GM13977 (cell line): ENCODE results near the gene OSBPL6.
"Not testable (repeated sequence)": the region's sequence is repeated elsewhere in the genome, so short reads cannot be mapped to it uniquely, and the experiment has no call there.

Experiments used
- DNase-seq: peaks from one replicate; pipeline ENCODE4 v3.0.0; 2012; ENCODE audit warnings: low spot score
- in situ Hi-C: fragments of 300-500 bp; cut with MboI; formaldehyde crosslinking; loops from one replicate; pipeline ENCODE4 v1.12.0; 2022; ENCODE audit warnings: low sequenced_read_pairs, low pct_unique_long_range_greater_than_20kb, mixed read lengths, inconsistent platforms; ENCODE audit not compliant: unreplicated experiment
- TF ChIP-seq, protein P1 (sequence below): IDR thresholded peaks from 2 replicates; pipeline ENCODE4 v1.5.1; 2012; ENCODE audit warnings: mild to moderate bottlenecking, control low read depth; ENCODE audit not compliant: insufficient read depth; ENCODE audit errors: extremely low read depth, missing control alignments

The OSBPL6 gene

GRCh38 chr2:178331474-178332432 is 137.4 kb downstream of the OSBPL6 start:
- in situ Hi-C loops, result no loop called here
- TF ChIP-seq, protein P1, sequence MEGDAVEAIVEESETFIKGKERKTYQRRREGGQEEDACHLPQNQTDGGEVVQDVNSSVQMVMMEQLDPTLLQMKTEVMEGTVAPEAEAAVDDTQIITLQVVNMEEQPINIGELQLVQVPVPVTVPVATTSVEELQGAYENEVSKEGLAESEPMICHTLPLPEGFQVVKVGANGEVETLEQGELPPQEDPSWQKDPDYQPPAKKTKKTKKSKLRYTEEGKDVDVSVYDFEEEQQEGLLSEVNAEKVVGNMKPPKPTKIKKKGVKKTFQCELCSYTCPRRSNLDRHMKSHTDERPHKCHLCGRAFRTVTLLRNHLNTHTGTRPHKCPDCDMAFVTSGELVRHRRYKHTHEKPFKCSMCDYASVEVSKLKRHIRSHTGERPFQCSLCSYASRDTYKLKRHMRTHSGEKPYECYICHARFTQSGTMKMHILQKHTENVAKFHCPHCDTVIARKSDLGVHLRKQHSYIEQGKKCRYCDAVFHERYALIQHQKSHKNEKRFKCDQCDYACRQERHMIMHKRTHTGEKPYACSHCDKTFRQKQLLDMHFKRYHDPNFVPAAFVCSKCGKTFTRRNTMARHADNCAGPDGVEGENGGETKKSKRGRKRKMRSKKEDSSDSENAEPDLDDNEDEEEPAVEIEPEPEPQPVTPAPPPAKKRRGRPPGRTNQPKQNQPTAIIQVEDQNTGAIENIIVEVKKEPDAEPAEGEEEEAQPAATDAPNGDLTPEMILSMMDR, result no peak
- no peak for DNase-seq

- TF ChIP-seq, protein P1, result no peak
- DNase-seq, result no peak
- in situ Hi-C loops, result no loop called here
Measured at GRCh38 chr2:178333851-178334250, 139.5 kb downstream of the OSBPL6 start.

GRCh38 chr2:178335230-178335629 is 140.9 kb downstream of the OSBPL6 start:
- TF ChIP-seq, protein P1, result no peak
- in situ Hi-C loops, result no loop called here
- DNase-seq, result no peak

DNA sequence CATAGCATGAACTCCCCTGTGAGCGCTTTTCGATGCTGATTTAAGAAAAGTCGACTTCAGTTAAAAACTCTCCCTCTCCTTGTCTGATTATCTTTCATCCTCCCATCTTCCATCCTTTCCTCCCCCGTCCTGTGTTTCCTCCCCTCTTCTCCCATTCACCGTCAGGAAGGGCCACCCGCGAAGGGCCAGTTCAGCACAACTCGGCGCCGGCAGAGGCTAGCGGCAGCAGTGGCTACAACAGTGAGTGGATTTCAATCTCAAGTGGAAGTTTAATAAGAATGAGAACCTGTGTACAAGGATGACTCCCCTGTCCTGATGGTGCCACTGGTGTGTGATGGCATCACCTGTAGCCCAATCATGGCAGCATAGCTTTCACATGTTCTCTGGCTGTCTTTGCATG is 149.8 kb downstream of the OSBPL6 start:
- in situ Hi-C loops, result no loop called here
- TF ChIP-seq, protein P1, result no peak
- DNase-seq, result no peak

- DNase-seq, result no peak
- TF ChIP-seq, protein P1, result no peak
- in situ Hi-C loops, result no loop called here
Measured at GRCh38 chr2:178345951-178346350, 151.6 kb downstream of the OSBPL6 start.

- TF ChIP-seq, protein P1, result no peak
- no peak for DNase-seq
- in situ Hi-C loops, result no loop called here
Measured at GRCh38 chr2:178350051-178350450, 155.7 kb downstream of the OSBPL6 start.

DNA sequence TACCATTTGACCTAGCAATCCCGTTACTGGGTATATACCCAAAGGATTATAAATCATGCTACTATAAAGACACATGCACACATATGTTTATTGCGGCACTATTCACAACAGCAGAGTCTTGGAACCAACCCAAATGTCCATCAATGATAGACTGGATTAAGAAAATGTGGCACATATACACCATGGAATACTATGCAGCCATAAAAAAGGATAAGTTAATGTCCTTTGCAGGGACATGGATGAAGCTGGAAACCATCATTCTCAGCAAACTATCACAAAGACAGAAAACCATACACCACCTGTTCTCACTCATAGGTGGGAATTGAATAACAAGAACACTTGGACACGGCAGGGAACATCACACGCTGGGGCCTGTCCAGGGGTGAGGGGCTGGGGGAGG is 163.4 kb downstream of the OSBPL6 start:
- in situ Hi-C loops, DNase-seq: not testable (repeated sequence)
